GM10248 (cell line): Measurements from ENCODE around the gene USP48.

ENCODE experiments used
- CTCF ChIA-PET: fragments of 300-600 bp; sonication (Branson Sonifier 250); formaldehyde crosslinking; extraction: SDS; loops from one replicate; lab custom pipeline; 2021; ENCODE audit warnings: antibody characterized with exemption; lab: Yijun Ruan, JAX
- POLR2A ChIA-PET: fragments of 350-650 bp; sonication (Branson Sonifier 250); formaldehyde crosslinking; extraction: SDS; loops from one replicate; lab custom pipeline; 2020; ENCODE audit warnings: antibody characterized with exemption; lab: Yijun Ruan, JAX
- DNase-seq: peaks from one replicate; pipeline ENCODE4 v3.0.0; 2012; ENCODE audit errors: extremely low spot score
- CTCF ChIP-seq: IDR thresholded peaks from 2 replicates; pipeline ENCODE4 v1.5.1; 2012; ENCODE audit warnings: mild to moderate bottlenecking, low read depth; ENCODE audit errors: extremely low read depth, missing control alignments, control extremely low read depth

Gene USP48

GRCh38 chr1:21724570-21724969, 58.4 kb downstream of the USP48 start:
- ChIA-PET CTCF (interaction anchor here (1.3 kb wide), 1 partner anchor 21 kb away, joined by 4 read pairs; no protein-coding TSS in a partner anchor), POLR2A (no interaction called here)
- TF ChIP-seq CTCF: no peak
- no peak for DNase-seq

DNA sequence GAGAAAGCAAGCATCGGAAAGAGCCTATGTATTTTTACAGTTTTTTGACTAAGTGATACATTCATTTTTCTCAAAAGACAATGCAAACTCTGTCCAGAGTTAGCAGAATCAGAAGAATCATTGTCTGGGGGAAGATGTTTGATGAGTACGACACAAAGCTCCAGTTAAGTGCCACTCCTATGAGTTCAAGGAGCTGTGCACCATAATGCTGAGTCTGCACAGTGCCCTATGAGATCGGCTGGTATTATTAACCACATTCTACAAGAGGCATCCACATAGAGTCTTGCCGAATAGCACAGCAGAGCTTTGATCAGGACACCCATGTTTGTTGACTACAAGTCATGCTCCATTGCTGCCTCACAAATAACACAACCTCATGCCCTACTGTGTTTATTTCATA, 58.9 kb downstream of the USP48 start:
- ChIA-PET CTCF (interaction anchor here (1.3 kb wide), 1 partner anchor 22 kb away, joined by 4 read pairs; no protein-coding TSS in a partner anchor), POLR2A (no interaction called here)
- TF ChIP-seq CTCF: no peak
- DNase-seq: no peak

DNA sequence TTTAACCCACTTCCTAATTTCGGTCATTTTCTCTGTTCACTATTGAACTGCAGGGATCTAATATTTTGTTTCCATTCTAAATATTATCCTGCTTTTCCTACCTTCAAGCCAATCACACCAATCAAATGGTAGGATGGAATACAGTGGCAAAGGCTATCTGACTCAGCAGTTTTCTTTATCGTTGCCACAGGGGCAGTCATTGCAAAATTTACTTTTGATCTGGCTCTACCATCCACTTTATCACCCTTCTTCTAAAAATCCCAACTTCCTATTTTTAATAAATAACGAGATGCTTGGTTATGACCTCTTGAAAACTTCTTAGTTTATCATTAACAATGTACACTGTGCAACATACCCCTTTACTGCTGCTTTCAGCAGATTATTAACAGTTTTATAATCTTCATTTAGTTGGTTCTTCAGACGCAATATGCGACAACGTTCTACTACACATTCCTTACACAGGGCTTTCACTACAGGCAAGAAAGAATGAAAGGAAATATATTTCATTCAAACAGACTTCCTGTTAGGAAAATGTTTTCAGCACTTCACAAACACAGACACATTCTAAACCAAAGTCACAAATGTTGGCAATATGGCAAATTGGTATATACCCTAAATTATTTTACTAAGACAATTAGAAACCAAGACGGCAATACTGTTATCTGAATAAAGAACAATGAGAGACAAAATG, 61.5 kb downstream of the USP48 start:
- ChIA-PET CTCF (interaction anchor here (1.2 kb wide), 2 partner anchors 13 to 19 kb away, joined by 3 to 4 read pairs; no protein-coding TSS in a partner anchor), POLR2A (no interaction called here)
- DNase-seq: no peak
- no peak for TF ChIP-seq CTCF

DNA sequence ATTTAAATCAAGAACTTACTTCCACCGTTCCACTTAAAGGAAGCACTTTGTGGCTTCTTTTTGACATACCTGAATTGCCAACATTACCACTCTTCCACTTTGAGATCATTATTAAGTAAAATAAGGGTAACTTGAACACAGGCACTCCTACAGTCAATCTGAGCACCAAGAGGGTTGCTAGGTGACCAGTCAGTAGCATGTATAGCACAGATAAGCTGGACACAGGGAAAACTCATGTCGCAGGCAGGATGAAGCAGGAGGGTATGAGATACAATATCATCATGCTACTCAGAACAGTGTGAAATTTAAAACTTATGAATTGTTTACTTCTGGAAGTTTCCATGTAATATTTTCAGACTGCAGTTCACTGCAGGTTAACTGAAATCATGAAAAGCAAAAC, 66.8 kb downstream of the USP48 start:
- ChIA-PET CTCF (no interaction called here), POLR2A (no interaction called here)
- no peak for TF ChIP-seq CTCF
- no peak for DNase-seq

- POLR2A ChIA-PET: no interaction called here
- no peak for DNase-seq
- TF ChIP-seq CTCF: no peak
- CTCF ChIA-PET: interaction anchor here (0.8 to 1.7 kb wide), 9 partner anchors 9 to 257 kb away, joined by 3 to 6 read pairs (median 3); no protein-coding TSS in a partner anchor
These were observed 75.1 kb downstream of the USP48 start for GRCh38 chr1:21707891-21708290.

DNA sequence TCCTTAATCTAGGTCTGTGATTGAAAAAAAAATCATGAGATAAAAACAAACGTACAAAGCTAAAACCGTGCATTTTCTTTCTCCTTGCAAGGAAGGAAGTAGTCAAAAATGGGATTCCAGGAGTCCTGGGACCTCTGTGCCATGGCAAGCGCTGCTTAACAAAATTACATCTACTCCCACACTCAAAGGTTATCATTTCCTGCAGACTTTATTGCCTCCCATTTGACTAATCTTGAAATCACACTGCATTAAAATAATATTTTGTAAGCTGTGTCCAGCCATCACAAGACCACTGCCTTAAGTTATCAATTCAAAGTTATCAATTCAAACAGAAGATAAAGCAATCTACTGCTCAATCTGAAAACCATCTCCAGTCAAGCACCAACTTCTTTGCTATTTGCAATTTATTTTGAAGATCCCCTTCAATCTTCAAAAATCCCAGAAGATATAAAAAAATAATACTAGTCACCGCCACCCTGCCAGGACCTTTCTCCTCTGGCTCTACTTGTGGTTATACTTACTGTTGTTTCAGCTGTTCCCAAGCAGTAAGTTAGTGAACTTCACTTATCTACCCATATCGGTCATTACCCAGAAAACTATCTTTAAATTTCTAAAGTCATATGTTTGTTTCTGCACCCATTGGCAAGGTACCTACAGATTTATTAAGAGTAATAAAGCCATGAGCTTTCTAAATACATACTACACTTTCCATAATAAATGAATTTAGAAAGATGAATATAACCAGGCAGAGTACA, 75.7 kb downstream of the USP48 start:
- TF ChIP-seq CTCF: no peak
- POLR2A ChIA-PET: no interaction called here

More for the DNA sequence above, 75.7 kb downstream of the USP48 start:
- CTCF ChIA-PET: interaction anchor here (1.1 to 1.7 kb wide), 8 partner anchors 9 to 258 kb away, joined by 3 to 6 read pairs (median 3); no protein-coding TSS in a partner anchor
- no peak for DNase-seq
